T-cell (primary cell): ENCODE data around the gene NPFFR1. TPM values are rescaled to one million over a fixed set of nuclear protein-coding genes. Genes with fewer than 3 reads are reported as not detected.

ENCODE experiments used
- ATAC-seq, 4 experiments: fragments of 200-7000 bp in 3 of 4; fragments of 150-1000 bp in 1 of 4; cut with Tn5 transposase; replicated peaks in 1 of 4; 1 replicate in 3 of 4; 2 replicates in 1 of 4; pipeline ENCODE4 v1.10.0; 2021; ENCODE audit warnings: moderate library complexity in 3 of 4, mild to moderate bottlenecking in 2 of 4, moderate number of reproducible peaks in 1 of 4
- CTCF ChIA-PET, 2 donors: fragments of 300-600 bp; sonication (Branson Sonifier 250); formaldehyde crosslinking; loops; one replicate each; lab custom pipeline; 2022; ENCODE audit warnings: antibody characterized with exemption in 2 of 2; lab: Charles Lee
- POLR2A ChIA-PET, 2 donors: fragments of 300-600 bp; sonication (Branson Sonifier 250); formaldehyde crosslinking; loops; one replicate each; lab custom pipeline; 2022; ENCODE audit warnings: antibody characterized with exemption in 2 of 2; lab: Charles Lee
- DNase-seq, 35 experiments: peaks; one replicate each; pipeline versions ENCODE4 v3.0.0 to v3.0.0-alpha.2; 2013 to 2023
- H3K27ac ChIP-seq: one replicate; pipeline ENCODE4 v1.5.1; 2013; ENCODE audit warnings: low read length
- H3K27me3 ChIP-seq, 2 experiments: replicated peaks in 1 of 2; 1 replicate in 1 of 2; 2 replicates in 1 of 2; pipeline versions ENCODE4 v1.6.1 to v1.7.0; 2013; ENCODE audit warnings: low read length in 1 of 2, mixed read lengths in 1 of 2; ENCODE audit not compliant: control insufficient read depth in 2 of 2, insufficient read depth in 2 of 2; ENCODE audit errors: extremely low read depth in 1 of 2
- H3K36me3 ChIP-seq, 2 donors: 1 replicate in 1 of 2; 2 replicates in 1 of 2; pipeline versions ENCODE4 v1.6.1 to v1.7.0; 2013; ENCODE audit warnings: low read length in 1 of 2; ENCODE audit not compliant: control insufficient read depth in 2 of 2, insufficient read depth in 1 of 2; ENCODE audit errors: extremely low read depth in 1 of 2
- H3K4me1 ChIP-seq, 2 experiments: 1 replicate in 1 of 2; 2 replicates in 1 of 2; pipeline versions ENCODE4 v1.6.1 to v1.7.0; 2013; ENCODE audit warnings: low read length in 2 of 2, mixed read lengths in 1 of 2; ENCODE audit not compliant: insufficient read depth in 2 of 2, control insufficient read depth in 1 of 2; ENCODE audit errors: extremely low read depth in 1 of 2
- H3K4me3 ChIP-seq, 2 donors: 1 replicate in 1 of 2; 2 replicates in 1 of 2; pipeline versions ENCODE4 v1.5.1 to v1.7.0; 2013; ENCODE audit warnings: mild to moderate bottlenecking in 2 of 2, low read length in 1 of 2, moderate library complexity in 1 of 2; ENCODE audit not compliant: control insufficient read depth in 1 of 2; ENCODE audit errors: extremely low read depth in 1 of 2
- H3K9me3 ChIP-seq: 2 replicates; pipeline ENCODE4 v1.7.0; 2013
- H3K27ac Mint-ChIP-seq, 2 donors: one replicate each; pipeline ENCODE4 v1.8.0; 2020 to 2021; ENCODE audit warnings: mild to moderate bottlenecking in 2 of 2, mixed read lengths in 2 of 2
- H3K27me3 Mint-ChIP-seq, 2 donors: one replicate each; pipeline ENCODE4 v1.8.0; 2021 to 2022; ENCODE audit warnings: mixed read lengths in 2 of 2
- H3K36me3 Mint-ChIP-seq: one replicate; pipeline ENCODE4 v1.8.0; 2021; ENCODE audit warnings: mixed read lengths
- H3K4me1 Mint-ChIP-seq, 3 donors: one replicate each; pipeline ENCODE4 v1.8.0; 2020 to 2022; ENCODE audit warnings: mixed read lengths in 3 of 3, mild to moderate bottlenecking in 1 of 3
- H3K4me3 Mint-ChIP-seq, 3 donors: one replicate each; pipeline ENCODE4 v1.8.0; 2020 to 2022; ENCODE audit warnings: mild to moderate bottlenecking in 3 of 3, mixed read lengths in 3 of 3, moderate library complexity in 3 of 3
- H3K9me3 Mint-ChIP-seq, 3 donors: one replicate each; pipeline ENCODE4 v1.8.0; 2020 to 2022; ENCODE audit warnings: mixed read lengths in 3 of 3
- WGBS: methylation state at CpG from one replicate; pipeline ENCODE4 v1.1.5; 2013; ENCODE audit warnings: missing lambda C conversion rate; ENCODE audit not compliant: insufficient coverage; 5-methylcytosine and 5-hydroxymethylcytosine counted together
- total RNA-seq, 35 experiments: library from RNA in 6 of 35; stranded (reverse) in 6 of 35; fragments of 120-200 nt in 1 of 35; gene quantifications; one replicate each; pipeline versions ENCODE4 v1.2.1 to v1.2.4 and lab custom pipeline; 2013 to 2026

NPFFR1 gene
- total RNA-seq, 5 donors from 2014 or later (not counting 1 experiment from before 2014, with no cell fraction given), result not detected

- Histone ChIP-seq H3K4me1 (peaks cover 0 to 4% of the 10 kb centered on the region in 2 experiments), H3K36me3 (no peaks in the 10 kb centered on the region), H3K9me3 (no peaks in the 10 kb centered on the region), H3K4me3 (no peak overlapping the region), H3K27me3 (peaks cover 15 to 34% of the 10 kb centered on the region in 2 experiments), H3K27ac (no peak overlapping the region)
- H3K4me1 Mint-ChIP-seq, result peaks cover 0 to 7% (median 0%) of the 10 kb centered on the region in 3 donors
- peaks cover 59 to 67% of the 10 kb centered on the region in 2 donors for H3K27me3 Mint-ChIP-seq
- no peak overlapping the region for H3K4me3 Mint-ChIP-seq
- ATAC-seq (no peak), DNase-seq (no peak)
- POLR2A ChIA-PET, result interaction anchor here (0.6 to 1.1 kb wide), 2 partner anchors 13 to 1047 kb away, joined by 3 to 5 read pairs; no protein-coding TSS in a partner anchor
- H3K36me3 Mint-ChIP-seq, result no peaks in the 10 kb centered on the region
- CTCF ChIA-PET, result no interaction called here
- no peak overlapping the region for H3K27ac Mint-ChIP-seq
- no CpG with 5 or more reads among the region's 2 CpGs for whole genome bisulfite sequencing
- H3K9me3 Mint-ChIP-seq, result no peaks in the 10 kb centered on the region
Measured at GRCh38 chr10:70285476-70285831, 1.6 kb upstream of the NPFFR1 start.

GRCh38 chr10:70284542-70285475 lies 1.0 kb upstream of the NPFFR1 start:
- no peak overlapping the region for H3K4me3 Mint-ChIP-seq
- peaks cover 54 to 64% of the 10 kb centered on the region in 2 donors for H3K27me3 Mint-ChIP-seq
- Histone ChIP-seq H3K27me3 (peaks cover 15 to 34% of the 10 kb centered on the region in 2 experiments), H3K27ac (no peak overlapping the region), H3K9me3 (no peaks in the 10 kb centered on the region), H3K36me3 (no peaks in the 10 kb centered on the region), H3K4me3 (no peak overlapping the region), H3K4me1 (peaks cover 0 to 4% of the 10 kb centered on the region in 2 experiments)
- DNase-seq (no peak), ATAC-seq (no peak)
- H3K36me3 Mint-ChIP-seq, result no peaks in the 10 kb centered on the region
- H3K27ac Mint-ChIP-seq, result no peak overlapping the region
- H3K4me1 Mint-ChIP-seq, result peaks cover 0 to 7% (median 0%) of the 10 kb centered on the region in 3 donors
- ChIA-PET CTCF (no interaction called here), POLR2A (interaction anchor here (0.6 to 1.1 kb wide), 2 partner anchors 12 to 1046 kb away, joined by 3 to 5 read pairs; no protein-coding TSS in a partner anchor)
- WGBS, result 100% methylated on average over 1 of the region's 4 CpGs
- no peaks in the 10 kb centered on the region for H3K9me3 Mint-ChIP-seq

GRCh38 chr10:70283071-70283444 lies 746 bp downstream of the NPFFR1 start:
- Mint-ChIP-seq H3K4me3 (no peak overlapping the region), H3K4me1 (peaks cover 0 to 7% (median 0%) of the 10 kb centered on the region in 3 donors), H3K27ac (no peak overlapping the region), H3K36me3 (no peaks in the 10 kb centered on the region), H3K27me3 (peaks cover 52 to 64% of the 10 kb centered on the region in 2 donors), H3K9me3 (no peaks in the 10 kb centered on the region)
- no peaks in the 10 kb centered on the region for H3K9me3 ChIP-seq
- H3K27ac ChIP-seq, result no peak overlapping the region
- ATAC-seq (no peak), DNase-seq (no peak)
- peaks cover 0 to 4% of the 10 kb centered on the region in 2 experiments for H3K4me1 ChIP-seq
- CTCF ChIA-PET, result no interaction called here
- peaks cover 15 to 29% of the 10 kb centered on the region in 2 experiments for H3K27me3 ChIP-seq
- POLR2A ChIA-PET, result no interaction called here
- no peaks in the 10 kb centered on the region for H3K36me3 ChIP-seq
- no peak overlapping the region for H3K4me3 ChIP-seq
- no CpG with 5 or more reads among the region's 1 CpG for WGBS

GRCh38 chr10:70281609-70282008 lies 2.2 kb downstream of the NPFFR1 start:
- H3K27me3 Mint-ChIP-seq, result peaks cover 43 to 51% of the 10 kb centered on the region in 2 donors
- DNase-seq (no peak), ATAC-seq (no peak)
- Histone ChIP-seq H3K4me3 (no peak overlapping the region), H3K27me3 (peaks cover 15 to 22% of the 10 kb centered on the region in 2 experiments), H3K4me1 (peaks cover 0 to 4% of the 10 kb centered on the region in 2 experiments), H3K9me3 (no peaks in the 10 kb centered on the region), H3K27ac (no peak overlapping the region), H3K36me3 (no peaks in the 10 kb centered on the region)
- ChIA-PET CTCF (interaction anchor here in 1 of 2 donors (0.5 to 1.3 kb wide), 3 partner anchors 60 to 122 kb away, joined by 3 to 4 read pairs (median 4); partner anchors contain the start of gene EIF4EBP2), POLR2A (no interaction called here)
- no CpG with 5 or more reads among the region's 1 CpG for WGBS
- H3K27ac Mint-ChIP-seq, result no peak overlapping the region
- H3K4me3 Mint-ChIP-seq, result no peak overlapping the region
- no peaks in the 10 kb centered on the region for H3K36me3 Mint-ChIP-seq
- H3K9me3 Mint-ChIP-seq, result no peaks in the 10 kb centered on the region
- peaks cover 0 to 7% (median 0%) of the 10 kb centered on the region in 3 donors for H3K4me1 Mint-ChIP-seq

GRCh38 chr10:70280099-70280498 lies 3.7 kb downstream of the NPFFR1 start:
- Histone ChIP-seq H3K27ac (no peak overlapping the region), H3K27me3 (peaks cover 8 to 18% of the 10 kb centered on the region in 2 experiments), H3K36me3 (no peaks in the 10 kb centered on the region), H3K4me1 (peaks cover 0 to 4% of the 10 kb centered on the region in 2 experiments), H3K9me3 (no peaks in the 10 kb centered on the region), H3K4me3 (no peak overlapping the region)
- Mint-ChIP-seq H3K27me3 (peaks cover 28 to 36% of the 10 kb centered on the region in 2 donors), H3K4me1 (peaks cover 0 to 7% (median 0%) of the 10 kb centered on the region in 3 donors), H3K4me3 (no peak overlapping the region), H3K36me3 (no peaks in the 10 kb centered on the region), H3K9me3 (no peaks in the 10 kb centered on the region), H3K27ac (no peak overlapping the region)
- no peak for ATAC-seq
- POLR2A ChIA-PET, result no interaction called here
- 100% methylated on average over 2 of the region's 6 CpGs for WGBS
- DNase-seq, result no peak
- CTCF ChIA-PET, result no interaction called here

GRCh38 chr10:70277396-70278030 lies 6.3 kb downstream of the NPFFR1 start:
- Mint-ChIP-seq H3K9me3 (no peaks in the 10 kb centered on the region), H3K27ac (no peak overlapping the region), H3K27me3 (peaks cover 7 to 15% of the 10 kb centered on the region in 2 donors), H3K4me1 (peaks cover 0 to 7% (median 7%) of the 10 kb centered on the region in 3 donors), H3K4me3 (no peak overlapping the region), H3K36me3 (no peaks in the 10 kb centered on the region)
- ATAC-seq (no peak), DNase-seq (no peak)
- Histone ChIP-seq H3K27ac (no peak overlapping the region), H3K4me1 (peaks cover 0 to 4% of the 10 kb centered on the region in 2 experiments), H3K9me3 (no peaks in the 10 kb centered on the region), H3K36me3 (no peaks in the 10 kb centered on the region), H3K27me3 (peaks cover 4 to 5% of the 10 kb centered on the region in 2 experiments), H3K4me3 (no peak overlapping the region)
- CTCF ChIA-PET, result no interaction called here
- POLR2A ChIA-PET, result no interaction called here
- WGBS, result no CpG with 5 or more reads among the region's 3 CpGs
